Bone marrow (tissue), 2 donors: Measurements from ENCODE around the gene LAMTOR1.
A peak's percentile ranks its signal among the peaks of the same experiment; 100 is the strongest.
"Not testable (repeated sequence)": the region's sequence is repeated elsewhere in the genome, so short reads cannot be mapped to it uniquely, and the experiment has no call there.

Source experiments
- DNase-seq, 2 donors: peaks; one replicate each; lab custom pipeline; 2025; lab: John Stamatoyannopoulos, UW

LAMTOR1 gene

GRCh38 chr11:72102946-72103753 lies at the start of gene LAMTOR1:
Gene LAMTOR1 (minus strand): TSS chr11:72103297. CDS start chr11:72103224, 73 bp downstream.
- peak; percentile 92 to 96 for DNase-seq

- DNase-seq = no peak
Measured at GRCh38 chr11:72150882-72151281, 47.8 kb upstream of the LAMTOR1 start.

GRCh38 chr11:72146625-72147024 lies 43.5 kb upstream of the LAMTOR1 start:
- DNase-seq = no peak

GRCh38 chr11:72144807-72145565 lies 41.9 kb upstream of the LAMTOR1 start:
- no peak for DNase-seq

GRCh38 chr11:72142543-72142942 lies 39.4 kb upstream of the LAMTOR1 start:
- not testable (repeated sequence) for DNase-seq

GRCh38 chr11:72142086-72142485 lies 39.0 kb upstream of the LAMTOR1 start:
- not testable (repeated sequence) for DNase-seq

- no peak for DNase-seq
Measured at GRCh38 chr11:72141066-72141465, 38.0 kb upstream of the LAMTOR1 start.

- DNase-seq = no peak
Measured at GRCh38 chr11:72140661-72141060, 37.6 kb upstream of the LAMTOR1 start.

- no peak for DNase-seq
Measured at GRCh38 chr11:72139500-72139899, 36.4 kb upstream of the LAMTOR1 start.

- no peak for DNase-seq
Measured at GRCh38 chr11:72138821-72139390, 35.8 kb upstream of the LAMTOR1 start.

- DNase-seq = no peak
Measured at GRCh38 chr11:72136684-72137262, 33.7 kb upstream of the LAMTOR1 start.

GRCh38 chr11:72135891-72136683 lies 33.0 kb upstream of the LAMTOR1 start:
- DNase-seq = no peak

GRCh38 chr11:72135473-72135872 lies 32.4 kb upstream of the LAMTOR1 start, which contains the start of gene FOLR3:
Gene FOLR3 (plus strand): TSS chr11:72135725. CDS start chr11:72135953, 228 bp downstream.
- not testable (repeated sequence) for DNase-seq

- no peak for DNase-seq
Measured at GRCh38 chr11:72132646-72133045, 29.5 kb upstream of the LAMTOR1 start.

- no peak for DNase-seq
Measured at GRCh38 chr11:72129381-72129780, 26.3 kb upstream of the LAMTOR1 start.

- no peak for DNase-seq
Measured at GRCh38 chr11:72127923-72128322, 24.8 kb upstream of the LAMTOR1 start.

- DNase-seq = no peak
Measured at GRCh38 chr11:72125956-72126355, 22.9 kb upstream of the LAMTOR1 start.

- DNase-seq = no peak
Measured at GRCh38 chr11:72124046-72124445, 20.9 kb upstream of the LAMTOR1 start.

GRCh38 chr11:72123117-72123653 lies 20.1 kb upstream of the LAMTOR1 start:
- no peak for DNase-seq

GRCh38 chr11:72122607-72123006 lies 19.5 kb upstream of the LAMTOR1 start:
- no peak for DNase-seq

- no peak for DNase-seq
Measured at GRCh38 chr11:72120930-72121329, 17.8 kb upstream of the LAMTOR1 start.
